Measurements from ENCODE around the gene TMEM184B.

TMEM184B gene

GRCh38 chr22:38272373-38273134, at the start of gene TMEM184B:
Gene TMEM184B, minus strand, starts transcription at chr22:38273010. Its CDS starts 25,049 bp downstream, at chr22:38247961.
- peak within 1 kb of the TSS; percentile 75 to 96 (median 92) for H3K27ac ChIP-seq
- peak within 1 kb of the TSS; percentile 68 to 98 (median 89) for H3K4me3 ChIP-seq

- Histone ChIP-seq H3K4me3 (no peak overlapping the region), H3K27ac (no peak overlapping the region)
Observed at GRCh38 chr22:38320605-38321402, 48.0 kb upstream of the TMEM184B start.

GRCh38 chr22:38318792-38319773, 46.3 kb upstream of the TMEM184B start:
- H3K27ac ChIP-seq: peak overlapping the region in 20 of 21 experiments; percentile 11 to 98 (median 92)

GRCh38 chr22:38317995-38318715, 45.3 kb upstream of the TMEM184B start:
- Histone ChIP-seq H3K27ac (peak overlapping the region; percentile 82 to 98 (median 92)), H3K4me3 (peak overlapping the region; percentile 33 to 92 (median 44))

More at GRCh38 chr22:38318792-38319773, 46.3 kb upstream of the TMEM184B start:
- H3K4me3 ChIP-seq: no peak overlapping the region

GRCh38 chr22:38317122-38317994, 44.5 kb upstream of the TMEM184B start, which contains the start of gene CSNK1E:
Gene CSNK1E, minus strand, starts transcription at chr22:38317433. Its CDS starts 3,276 bp downstream, at chr22:38314157.
- H3K4me3 ChIP-seq: peak within 1 kb of the TSS; percentile 58 to 92 (median 83)
- peak within 1 kb of the TSS; percentile 88 to 100 (median 97) for H3K27ac ChIP-seq

- H3K27ac ChIP-seq: peak overlapping the region; percentile 88 to 100 (median 97)
Observed at GRCh38 chr22:38316364-38317121, 43.7 kb upstream of the TMEM184B start.

GRCh38 chr22:38315823-38316363, 43.1 kb upstream of the TMEM184B start:
- H3K4me3 ChIP-seq: peak overlapping the region; percentile 58 to 92 (median 83)
- peak overlapping the region in 20 of 21 experiments; percentile 94 to 100 (median 98) for H3K27ac ChIP-seq

More at GRCh38 chr22:38316364-38317121, 43.7 kb upstream of the TMEM184B start:
- peak overlapping the region; percentile 58 to 92 (median 83) for H3K4me3 ChIP-seq

GRCh38 chr22:38314933-38315822, 42.4 kb upstream of the TMEM184B start:
- peak overlapping the region; percentile 58 to 92 (median 83) for H3K4me3 ChIP-seq
- H3K27ac ChIP-seq: peak overlapping the region in 20 of 21 experiments; percentile 94 to 100 (median 98)

- peak overlapping the region in 20 of 21 experiments; percentile 94 to 100 (median 98) for H3K27ac ChIP-seq
- H3K4me3 ChIP-seq: peak overlapping the region in 6 of 7 experiments; percentile 58 to 92 (median 85)
Observed at GRCh38 chr22:38314051-38314932, 41.5 kb upstream of the TMEM184B start.

GRCh38 chr22:38313384-38313955, 40.7 kb upstream of the TMEM184B start:
- Histone ChIP-seq H3K4me3 (peak overlapping the region in 1 of 7 experiments; percentile 76), H3K27ac (peak overlapping the region in 19 of 21 experiments; percentile 42 to 100 (median 97))

GRCh38 chr22:38312261-38312800, 39.5 kb upstream of the TMEM184B start:
- no peak overlapping the region for H3K4me3 ChIP-seq
- peak overlapping the region in 14 of 21 experiments; percentile 3 to 100 (median 96) for H3K27ac ChIP-seq

GRCh38 chr22:38311323-38311620, 38.5 kb upstream of the TMEM184B start:
- H3K27ac ChIP-seq: peak overlapping the region in 10 of 21 experiments; percentile 2 to 100 (median 66)
- no peak overlapping the region for H3K4me3 ChIP-seq

- peak overlapping the region in 16 of 21 experiments; percentile 2 to 100 (median 37) for H3K27ac ChIP-seq
- no peak overlapping the region for H3K4me3 ChIP-seq
Observed at GRCh38 chr22:38310518-38311322, 37.9 kb upstream of the TMEM184B start.

Data from skin epidermis (tissue), 12 donors.